Central memory CD8-positive, alpha-beta T cell (primary cell): Measurements from ENCODE around the gene ANKRD65.
"Not testable (repeated sequence)": the region's sequence is repeated elsewhere in the genome, so short reads cannot be mapped to it uniquely, and the experiment has no call there.

Experiments used
- ATAC-seq: fragments of 150-1000 bp; cut with Tn5 transposase; replicated peaks from 2 replicates; pipeline ENCODE4 v1.10.0; 2022; ENCODE audit warnings: mild to moderate bottlenecking, moderate FRiP score, moderate number of reproducible peaks; ENCODE audit not compliant: poor library complexity, severe bottlenecking; ENCODE audit errors: extremely low read depth
- DNase-seq, 2 donors: peaks; one replicate each; pipeline ENCODE4 v3.0.0; 2021; ENCODE audit warnings: low spot score in 2 of 2
- H3K27ac Mint-ChIP-seq: one replicate; pipeline ENCODE4 v1.8.0; 2022; ENCODE audit warnings: low read depth, mild to moderate bottlenecking, moderate library complexity, mixed read lengths
- H3K27me3 Mint-ChIP-seq: one replicate; pipeline ENCODE4 v1.8.0; 2022; ENCODE audit warnings: mixed read lengths
- H3K36me3 Mint-ChIP-seq: one replicate; pipeline ENCODE4 v1.8.0; 2022; ENCODE audit warnings: mild to moderate bottlenecking, moderate library complexity, mixed read lengths; ENCODE audit not compliant: insufficient read depth
- H3K4me1 Mint-ChIP-seq: one replicate; pipeline ENCODE4 v1.8.0; 2022; ENCODE audit warnings: mixed read lengths
- H3K4me3 Mint-ChIP-seq: one replicate; pipeline ENCODE4 v1.8.0; 2022; ENCODE audit warnings: mild to moderate bottlenecking, moderate library complexity, mixed read lengths
- H3K9me3 Mint-ChIP-seq: one replicate; pipeline ENCODE4 v1.8.0; 2022; ENCODE audit warnings: mixed read lengths

Gene ANKRD65

GRCh38 chr1:1387098-1388077, 33.7 kb downstream of the ANKRD65 start:
- Mint-ChIP-seq H3K27ac (peak overlapping the region; percentile 49), H3K9me3 (no peaks in the 10 kb centered on the region), H3K36me3 (peaks cover 60% of the 10 kb centered on the region), H3K4me3 (no peak overlapping the region), H3K4me1 (no peaks in the 10 kb centered on the region), H3K27me3 (no peaks in the 10 kb centered on the region)
- no peak for ATAC-seq
- no peak for DNase-seq

GRCh38 chr1:1385931-1386330, 35.1 kb downstream of the ANKRD65 start:
- ATAC-seq (no peak), DNase-seq (no peak)
- no peaks in the 10 kb centered on the region for H3K9me3 Mint-ChIP-seq
- peaks cover 50% of the 10 kb centered on the region for H3K36me3 Mint-ChIP-seq
- no peaks in the 10 kb centered on the region for H3K27me3 Mint-ChIP-seq
- no peak overlapping the region for H3K27ac Mint-ChIP-seq
- H3K4me3 Mint-ChIP-seq = no peak overlapping the region
- H3K4me1 Mint-ChIP-seq = no peaks in the 10 kb centered on the region

GRCh38 chr1:1385339-1385738, 35.7 kb downstream of the ANKRD65 start:
- H3K36me3 Mint-ChIP-seq = peaks cover 44% of the 10 kb centered on the region
- H3K4me3 Mint-ChIP-seq, H3K27me3 Mint-ChIP-seq, DNase-seq, H3K27ac Mint-ChIP-seq, H3K4me1 Mint-ChIP-seq, ATAC-seq, H3K9me3 Mint-ChIP-seq: not testable (repeated sequence)

GRCh38 chr1:1381294-1381693, 39.8 kb downstream of the ANKRD65 start:
- ATAC-seq (no peak), DNase-seq (no peak)
- no peaks in the 10 kb centered on the region for H3K9me3 Mint-ChIP-seq
- no peak overlapping the region for H3K4me3 Mint-ChIP-seq
- no peaks in the 10 kb centered on the region for H3K27me3 Mint-ChIP-seq
- H3K4me1 Mint-ChIP-seq = no peaks in the 10 kb centered on the region
- no peak overlapping the region for H3K27ac Mint-ChIP-seq
- H3K36me3 Mint-ChIP-seq = peaks cover 4% of the 10 kb centered on the region

- H3K4me3 Mint-ChIP-seq = no peak overlapping the region
- H3K27ac Mint-ChIP-seq = no peak overlapping the region
- no peaks in the 10 kb centered on the region for H3K4me1 Mint-ChIP-seq
- H3K36me3 Mint-ChIP-seq = peaks cover 2% of the 10 kb centered on the region
- no peaks in the 10 kb centered on the region for H3K27me3 Mint-ChIP-seq
- no peak for DNase-seq
- no peak for ATAC-seq
- no peaks in the 10 kb centered on the region for H3K9me3 Mint-ChIP-seq
Measured at GRCh38 chr1:1380860-1381259, 40.2 kb downstream of the ANKRD65 start.

GRCh38 chr1:1377540-1378205, 43.4 kb downstream of the ANKRD65 start:
- no peaks in the 10 kb centered on the region for H3K27me3 Mint-ChIP-seq
- peaks cover 6% of the 10 kb centered on the region for H3K4me1 Mint-ChIP-seq
- peaks cover 10% of the 10 kb centered on the region for H3K36me3 Mint-ChIP-seq
- ATAC-seq (no peak), DNase-seq (no peak)
- no peak overlapping the region for H3K27ac Mint-ChIP-seq
- no peak overlapping the region for H3K4me3 Mint-ChIP-seq
- H3K9me3 Mint-ChIP-seq = no peaks in the 10 kb centered on the region

GRCh38 chr1:1376551-1377226, 44.4 kb downstream of the ANKRD65 start:
- Mint-ChIP-seq H3K27me3 (no peaks in the 10 kb centered on the region), H3K27ac (no peak overlapping the region), H3K4me3 (no peak overlapping the region), H3K9me3 (no peaks in the 10 kb centered on the region), H3K4me1 (peaks cover 10% of the 10 kb centered on the region), H3K36me3 (peaks cover 11% of the 10 kb centered on the region)
- DNase-seq (no peak), ATAC-seq (no peak)

GRCh38 chr1:1374929-1375662, 46.0 kb downstream of the ANKRD65 start, which contains the start of gene AURKAIP1:
Gene AURKAIP1 (minus strand): TSS chr1:1375207. CDS start chr1:1374756, 451 bp downstream.
- peak; percentile 71 for ATAC-seq
- peaks cover 10% of the 10 kb centered on the region for H3K4me1 Mint-ChIP-seq
- no peaks in the 10 kb centered on the region for H3K27me3 Mint-ChIP-seq

GRCh38 chr1:1374589-1374928, 46.5 kb downstream of the ANKRD65 start:
- no peak for DNase-seq

More at GRCh38 chr1:1374929-1375662, 46.0 kb downstream of the ANKRD65 start, which contains the start of gene AURKAIP1:
- Mint-ChIP-seq H3K9me3 (no peaks in the 10 kb centered on the region), H3K36me3 (peaks cover 17% of the 10 kb centered on the region), H3K4me3 (peak within 1 kb of the TSS; percentile 88), H3K27ac (peak within 1 kb of the TSS; percentile 96)
- DNase-seq = peak; percentile 83 to 94

GRCh38 chr1:1373815-1374588, 47.1 kb downstream of the ANKRD65 start:
- no peak for ATAC-seq

More at GRCh38 chr1:1374589-1374928, 46.5 kb downstream of the ANKRD65 start:
- Mint-ChIP-seq H3K4me1 (peaks cover 10% of the 10 kb centered on the region), H3K4me3 (peak overlapping the region; percentile 88), H3K9me3 (no peaks in the 10 kb centered on the region), H3K27ac (peak overlapping the region; percentile 96), H3K27me3 (no peaks in the 10 kb centered on the region), H3K36me3 (peaks cover 17% of the 10 kb centered on the region)
- ATAC-seq = no peak

GRCh38 chr1:1373051-1373814, 47.8 kb downstream of the ANKRD65 start:
- Mint-ChIP-seq H3K36me3 (peaks cover 18% of the 10 kb centered on the region), H3K27me3 (no peaks in the 10 kb centered on the region), H3K4me1 (peaks cover 10% of the 10 kb centered on the region), H3K27ac (no peak overlapping the region), H3K9me3 (no peaks in the 10 kb centered on the region), H3K4me3 (peak overlapping the region; percentile 88)
- no peak for ATAC-seq
- no peak for DNase-seq

More at GRCh38 chr1:1373815-1374588, 47.1 kb downstream of the ANKRD65 start:
- H3K36me3 Mint-ChIP-seq = peaks cover 18% of the 10 kb centered on the region
- peak overlapping the region; percentile 96 for H3K27ac Mint-ChIP-seq
- H3K4me1 Mint-ChIP-seq = peaks cover 10% of the 10 kb centered on the region
- no peaks in the 10 kb centered on the region for H3K9me3 Mint-ChIP-seq
- no peaks in the 10 kb centered on the region for H3K27me3 Mint-ChIP-seq
- H3K4me3 Mint-ChIP-seq = peak overlapping the region; percentile 88
- no peak for DNase-seq
